ENCODE data around the gene STK36.

- TF ChIP-seq CTCF (IDR thresholded peaks at IDR 0.05) (no peak), TCF7L2 (IDR thresholded peaks at IDR 0.05; ENCODE audit: low read depth, low read length) (no peak), REST (IDR thresholded peaks at IDR 0.05; ENCODE audit: insufficient read depth in 1 of 2, low read depth in 2 of 2, low read length in 1 of 2) (no peak), POLR2AphosphoS5 (IDR thresholded peaks at IDR 0.05; ENCODE audit: low read depth, low read length) (no peak), SIN3A (IDR thresholded peaks at IDR 0.05; ENCODE audit: borderline replicate concordance, insufficient read depth, low read depth, low read length) (no peak)
Observed at GRCh38 chr2:218734190-218734975, 62.5 kb downstream of the STK36 start.
